ENCODE results near the gene ZNF541.
A peak's percentile ranks its signal among the peaks of the same experiment; 100 is the strongest.

The ZNF541 gene

GRCh38 chr19:47573071-47574026 is at the start of gene ZNF541:
TSS of gene ZNF541 (minus strand) at chr19:47573148. CDS start at chr19:47555856, 17,292 bp downstream.
- DNase-seq, result no peak

GRCh38 chr19:47619763-47620162 is 46.8 kb upstream of the ZNF541 start:
- no peak for DNase-seq

- DNase-seq, result no peak
These were observed 45.8 kb upstream of the ZNF541 start for GRCh38 chr19:47618771-47619170.

GRCh38 chr19:47615714-47616113 is 42.8 kb upstream of the ZNF541 start:
- DNase-seq, result no peak

- no peak for DNase-seq
These were observed 42.3 kb upstream of the ZNF541 start for GRCh38 chr19:47615230-47615629.

- no peak for DNase-seq
These were observed 41.6 kb upstream of the ZNF541 start for GRCh38 chr19:47614559-47614958.

- no peak for DNase-seq
These were observed 41.0 kb upstream of the ZNF541 start for GRCh38 chr19:47614021-47614295.

GRCh38 chr19:47613165-47614020 is 40.4 kb upstream of the ZNF541 start:
- DNase-seq, result no peak

GRCh38 chr19:47610902-47611301 is 38.0 kb upstream of the ZNF541 start:
- no peak for DNase-seq

- no peak for DNase-seq
These were observed 37.3 kb upstream of the ZNF541 start for GRCh38 chr19:47609906-47610894.

GRCh38 chr19:47608969-47609905 is 36.3 kb upstream of the ZNF541 start, which contains the start of gene BICRA:
TSS of gene BICRA (plus strand) at chr19:47609134. CDS start at chr19:47673575, 64,441 bp downstream.
- peak; percentile 81 for DNase-seq

- peak; percentile 83 for DNase-seq
These were observed 35.3 kb upstream of the ZNF541 start for GRCh38 chr19:47608074-47608918.

GRCh38 chr19:47607564-47608073 is 34.7 kb upstream of the ZNF541 start:
- no peak for DNase-seq

GRCh38 chr19:47603706-47604565 is 31.0 kb upstream of the ZNF541 start:
- no peak for DNase-seq

- DNase-seq, result no peak
These were observed 28.4 kb upstream of the ZNF541 start for GRCh38 chr19:47601180-47601904.

GRCh38 chr19:47600246-47601179 is 27.6 kb upstream of the ZNF541 start:
- peak; percentile 99 for DNase-seq

GRCh38 chr19:47599671-47600245 is 26.8 kb upstream of the ZNF541 start:
- DNase-seq, result peak; percentile 45

Measured in COR-L47 (cell line).